ENCODE measurements around the gene SLC22A12.

Gene SLC22A12

DNA sequence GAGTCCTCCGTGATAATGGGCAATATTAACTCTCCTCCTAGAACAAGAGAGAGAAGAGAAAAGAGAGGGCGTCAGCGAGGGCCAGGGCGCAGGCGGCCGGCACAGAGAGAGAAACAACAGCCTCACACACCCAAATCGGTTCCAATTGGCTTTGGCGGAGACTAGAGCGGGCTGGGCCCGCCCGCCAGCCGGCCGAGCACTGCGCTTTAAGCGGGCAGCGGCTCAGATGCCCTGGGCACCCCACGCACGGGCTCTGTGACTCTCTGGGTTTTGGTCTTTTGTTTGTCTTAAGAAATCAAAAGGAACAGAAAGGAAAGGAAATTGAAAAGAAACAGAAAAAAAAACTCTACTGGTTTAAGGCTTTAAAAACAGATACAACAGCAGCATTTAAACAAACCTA, 17.0 kb downstream of the SLC22A12 start:
- no peak for DNase-seq (ENCODE audit: low spot score)
- TF ChIP-seq, protein P1, sequence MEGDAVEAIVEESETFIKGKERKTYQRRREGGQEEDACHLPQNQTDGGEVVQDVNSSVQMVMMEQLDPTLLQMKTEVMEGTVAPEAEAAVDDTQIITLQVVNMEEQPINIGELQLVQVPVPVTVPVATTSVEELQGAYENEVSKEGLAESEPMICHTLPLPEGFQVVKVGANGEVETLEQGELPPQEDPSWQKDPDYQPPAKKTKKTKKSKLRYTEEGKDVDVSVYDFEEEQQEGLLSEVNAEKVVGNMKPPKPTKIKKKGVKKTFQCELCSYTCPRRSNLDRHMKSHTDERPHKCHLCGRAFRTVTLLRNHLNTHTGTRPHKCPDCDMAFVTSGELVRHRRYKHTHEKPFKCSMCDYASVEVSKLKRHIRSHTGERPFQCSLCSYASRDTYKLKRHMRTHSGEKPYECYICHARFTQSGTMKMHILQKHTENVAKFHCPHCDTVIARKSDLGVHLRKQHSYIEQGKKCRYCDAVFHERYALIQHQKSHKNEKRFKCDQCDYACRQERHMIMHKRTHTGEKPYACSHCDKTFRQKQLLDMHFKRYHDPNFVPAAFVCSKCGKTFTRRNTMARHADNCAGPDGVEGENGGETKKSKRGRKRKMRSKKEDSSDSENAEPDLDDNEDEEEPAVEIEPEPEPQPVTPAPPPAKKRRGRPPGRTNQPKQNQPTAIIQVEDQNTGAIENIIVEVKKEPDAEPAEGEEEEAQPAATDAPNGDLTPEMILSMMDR (IDR thresholded peaks at IDR 0.05; ENCODE audit: extremely low read depth, insufficient read depth, missing control alignments), result no peak
- in situ Hi-C loops (cut with MboI; ENCODE audit: low pct_unique_long_range_greater_than_20kb, low sequenced_read_pairs, unreplicated experiment), result no loop called here

DNA sequence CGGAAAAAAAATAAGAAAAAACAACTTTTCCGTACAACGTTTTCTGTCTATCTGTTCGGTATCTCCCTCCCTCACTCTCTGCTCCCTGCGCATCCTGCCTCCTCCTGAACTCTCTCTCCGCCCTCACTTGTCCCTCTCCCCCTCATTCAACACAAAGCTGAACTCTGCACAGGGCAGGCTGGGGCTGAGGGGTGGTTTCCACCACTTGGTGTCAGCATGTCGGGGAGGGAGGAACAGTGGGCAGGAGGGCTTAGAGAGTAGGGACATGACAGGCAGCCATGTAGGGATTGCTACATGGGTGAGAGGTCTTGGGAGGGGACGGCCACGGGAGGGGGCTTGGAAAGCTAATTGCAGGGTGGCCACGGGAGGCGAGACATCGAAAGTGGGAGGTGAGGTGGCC, 17.6 kb downstream of the SLC22A12 start:
- TF ChIP-seq, protein P1 (IDR thresholded peaks at IDR 0.05; ENCODE audit: extremely low read depth, insufficient read depth, missing control alignments), result no peak
- no peak for DNase-seq (ENCODE audit: low spot score)
- in situ Hi-C loops (cut with MboI; ENCODE audit: low pct_unique_long_range_greater_than_20kb, low sequenced_read_pairs, unreplicated experiment), result no loop called here

DNA sequence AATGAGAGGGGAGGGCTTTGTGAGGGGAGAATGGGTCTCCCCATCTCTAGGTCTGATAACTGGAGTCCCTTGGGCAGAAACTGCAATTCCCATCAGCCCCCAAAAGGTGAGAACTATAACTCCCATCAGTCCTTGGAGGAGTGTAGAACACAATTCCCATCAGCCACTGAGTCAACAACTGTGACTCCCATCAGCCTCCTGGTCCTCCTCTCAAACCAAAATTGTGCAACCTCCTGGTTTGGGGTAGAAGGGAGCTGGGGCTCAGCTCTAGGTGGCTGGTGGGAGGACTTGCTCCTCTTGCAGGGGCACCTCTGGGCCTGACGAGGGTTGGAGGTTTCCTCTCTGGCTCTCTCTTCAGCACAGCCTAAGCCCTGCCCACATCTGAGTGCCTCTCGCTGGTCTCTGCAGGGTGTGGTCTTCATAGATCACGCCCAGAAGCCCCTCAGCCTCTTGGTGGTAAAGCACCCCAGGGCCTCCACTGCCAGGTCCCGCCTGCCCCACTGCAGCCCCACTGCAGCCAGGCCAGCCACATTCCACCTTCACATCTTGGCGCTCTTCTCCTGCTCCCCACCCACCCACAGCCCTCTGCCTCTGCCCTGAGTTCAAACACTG, 18.5 kb downstream of the SLC22A12 start:
- in situ Hi-C loops (cut with MboI; ENCODE audit: low pct_unique_long_range_greater_than_20kb, low sequenced_read_pairs, unreplicated experiment), result no loop called here
- no peak for DNase-seq (ENCODE audit: low spot score)
- TF ChIP-seq, protein P1 (IDR thresholded peaks at IDR 0.05; ENCODE audit: extremely low read depth, insufficient read depth, missing control alignments), result no peak

DNA sequence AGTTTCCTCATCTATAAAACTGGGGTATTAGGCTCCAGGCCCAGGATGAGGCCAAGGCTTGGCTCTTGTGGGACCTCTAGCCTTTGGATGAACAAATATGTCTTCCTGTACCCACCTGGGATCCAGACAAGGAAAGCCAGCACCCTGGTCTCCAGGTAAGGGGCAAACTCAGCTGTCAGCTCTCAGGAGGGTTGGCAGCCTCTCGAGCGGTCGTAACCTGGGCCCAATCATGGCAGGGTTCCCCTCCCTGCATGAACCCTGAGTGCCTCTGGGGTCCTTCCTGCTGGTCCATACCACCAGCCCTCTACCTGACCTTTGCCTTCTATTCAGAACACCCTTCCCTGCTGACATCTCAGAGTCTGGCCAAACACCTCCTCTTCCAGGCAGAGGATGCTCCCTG, 19.6 kb downstream of the SLC22A12 start:
- no peak for DNase-seq (ENCODE audit: low spot score)
- TF ChIP-seq, protein P1 (IDR thresholded peaks at IDR 0.05; ENCODE audit: extremely low read depth, insufficient read depth, missing control alignments), result no peak
- in situ Hi-C loops (cut with MboI; ENCODE audit: low pct_unique_long_range_greater_than_20kb, low sequenced_read_pairs, unreplicated experiment), result no loop called here

DNA sequence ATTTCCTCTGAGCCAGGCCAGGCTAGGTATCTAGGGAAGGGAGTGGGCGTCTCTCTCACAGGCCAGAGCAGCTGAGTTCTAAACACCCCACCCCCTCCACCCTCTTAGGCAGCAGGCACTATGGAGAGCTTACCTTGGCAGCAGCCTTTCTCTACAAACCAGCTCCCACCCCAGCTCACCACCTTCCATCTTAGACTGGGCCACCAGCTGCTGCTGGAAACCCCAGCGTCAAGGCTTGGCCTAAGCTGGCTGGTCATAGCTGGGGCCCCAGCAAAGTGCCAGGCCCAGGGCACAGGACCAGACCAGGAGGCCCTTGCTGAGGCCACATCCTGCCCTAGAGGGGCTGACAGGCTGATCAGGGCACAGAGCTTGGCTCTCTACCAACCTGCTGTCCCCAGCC, 20.2 kb downstream of the SLC22A12 start:
- DNase-seq (ENCODE audit: low spot score), result no peak
- TF ChIP-seq, protein P1 (IDR thresholded peaks at IDR 0.05; ENCODE audit: extremely low read depth, insufficient read depth, missing control alignments), result no peak
- in situ Hi-C loops (cut with MboI; ENCODE audit: low pct_unique_long_range_greater_than_20kb, low sequenced_read_pairs, unreplicated experiment), result no loop called here

DNA sequence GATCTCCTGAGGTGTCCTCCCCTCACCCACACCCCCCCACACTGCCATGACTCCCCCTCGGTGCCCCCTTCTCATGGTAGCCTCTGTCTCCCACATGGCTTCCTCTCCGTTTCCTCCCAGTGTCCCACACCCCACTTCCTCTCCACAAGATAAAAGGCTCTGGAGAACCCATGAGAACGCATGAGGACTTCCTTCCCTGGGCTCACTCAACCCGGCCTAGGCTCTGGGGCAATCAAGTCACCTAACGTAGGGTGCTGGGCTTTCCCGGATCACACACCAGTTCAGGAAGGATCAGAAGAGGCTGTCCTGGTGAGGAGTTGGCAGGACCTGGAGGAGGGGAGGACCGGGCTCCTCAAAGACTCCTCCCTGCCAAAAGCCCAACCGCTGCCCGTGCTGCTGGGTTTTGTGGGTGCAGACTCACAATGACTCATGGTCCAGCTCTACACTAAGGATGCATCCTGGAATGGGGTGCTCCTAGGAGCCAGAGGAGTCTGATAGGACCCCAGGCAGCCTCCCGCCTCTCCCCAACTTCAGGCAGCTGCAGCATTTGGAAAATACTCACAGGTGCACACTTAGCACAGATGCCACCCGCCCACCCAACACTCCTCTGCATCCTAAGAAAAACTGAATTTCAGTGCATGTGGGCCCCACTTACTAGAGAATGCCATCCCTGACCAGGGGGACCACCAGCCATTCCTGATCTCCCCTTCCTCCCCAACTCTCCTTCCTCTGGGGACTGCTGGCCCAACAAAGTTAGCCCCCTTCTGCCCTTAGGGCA, 21.0 kb downstream of the SLC22A12 start:
- no peak for DNase-seq (ENCODE audit: low spot score)
- TF ChIP-seq, protein P1 (IDR thresholded peaks at IDR 0.05; ENCODE audit: extremely low read depth, insufficient read depth, missing control alignments), result no peak
- in situ Hi-C loops (cut with MboI; ENCODE audit: low pct_unique_long_range_greater_than_20kb, low sequenced_read_pairs, unreplicated experiment), result no loop called here

Measured in GM13977 (cell line).